ENCODE measurements around the gene CHRDL1.

Gene CHRDL1

GRCh38 chrX:110741213-110741796 lies 54.3 kb downstream of the CHRDL1 start:
- Histone ChIP-seq H3K27me3 (replicated peaks; ENCODE audit: control insufficient read depth, insufficient read depth, low read length) (no peaks in the 10 kb centered on the region), H3K4me3 (replicated peaks; ENCODE audit: low read depth, low read length) (no peak overlapping the region), H3K36me3 (ENCODE audit: control insufficient read depth, insufficient read depth, low read length) (no peaks in the 10 kb centered on the region)
- DNase-seq (ENCODE audit: extremely low read depth, insufficient read length): no peak
- TF ChIP-seq CTCF (IDR thresholded peaks at IDR 0.05; ENCODE audit: insufficient read depth, low read length, poor library complexity, severe bottlenecking): no peak

DNA sequence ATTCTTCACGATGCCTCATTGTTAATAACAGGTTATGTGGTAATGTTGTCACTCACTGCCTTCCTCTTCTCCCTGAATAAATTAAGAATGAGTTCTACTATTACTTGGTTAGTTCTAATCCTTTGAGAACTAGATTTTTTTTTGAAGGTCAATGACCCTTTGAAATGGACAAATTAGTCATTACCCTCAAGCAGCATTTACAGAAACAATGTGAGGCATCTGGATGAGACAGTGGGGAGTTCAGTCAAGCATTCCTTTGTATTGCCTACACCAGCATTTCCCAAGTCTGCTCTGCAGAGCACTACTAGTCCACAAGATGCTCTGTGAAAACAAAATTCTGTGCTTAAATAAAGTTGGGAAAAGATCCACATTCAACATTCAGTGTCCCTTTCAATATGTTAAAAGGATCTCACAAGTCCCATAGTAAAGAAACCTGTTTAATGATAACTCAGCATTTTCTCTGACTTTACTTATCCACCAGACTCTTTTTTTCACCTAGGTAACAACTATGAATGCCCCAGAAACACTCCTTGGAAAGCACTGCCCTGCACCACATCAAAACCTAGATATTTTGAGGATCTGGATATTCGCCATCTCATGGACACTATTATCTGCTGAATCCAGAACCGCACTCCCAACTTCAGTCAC lies 60.6 kb downstream of the CHRDL1 start:
- Histone ChIP-seq H3K27me3 (replicated peaks; ENCODE audit: control insufficient read depth, insufficient read depth, low read length) (no peaks in the 10 kb centered on the region), H3K4me3 (replicated peaks; ENCODE audit: low read depth, low read length) (no peak overlapping the region), H3K36me3 (ENCODE audit: control insufficient read depth, insufficient read depth, low read length) (no peaks in the 10 kb centered on the region)
- DNase-seq (ENCODE audit: extremely low read depth, insufficient read length): no peak
- no peak for TF ChIP-seq CTCF (IDR thresholded peaks at IDR 0.05; ENCODE audit: insufficient read depth, low read length, poor library complexity, severe bottlenecking)

GRCh38 chrX:110734271-110734670 lies 61.3 kb downstream of the CHRDL1 start:
- DNase-seq (ENCODE audit: extremely low read depth, insufficient read length): no peak
- TF ChIP-seq CTCF (IDR thresholded peaks at IDR 0.05; ENCODE audit: insufficient read depth, low read length, poor library complexity, severe bottlenecking): no peak
- Histone ChIP-seq H3K27me3 (replicated peaks; ENCODE audit: control insufficient read depth, insufficient read depth, low read length) (no peaks in the 10 kb centered on the region), H3K4me3 (replicated peaks; ENCODE audit: low read depth, low read length) (no peak overlapping the region), H3K36me3 (ENCODE audit: control insufficient read depth, insufficient read depth, low read length) (no peaks in the 10 kb centered on the region)

GRCh38 chrX:110733166-110733565 lies 62.5 kb downstream of the CHRDL1 start:
- no peak for TF ChIP-seq CTCF (IDR thresholded peaks at IDR 0.05; ENCODE audit: insufficient read depth, low read length, poor library complexity, severe bottlenecking)
- H3K4me3 ChIP-seq (replicated peaks; ENCODE audit: low read depth, low read length): no peak overlapping the region
- DNase-seq (ENCODE audit: extremely low read depth, insufficient read length): no peak
- no peaks in the 10 kb centered on the region for H3K36me3 ChIP-seq (ENCODE audit: control insufficient read depth, insufficient read depth, low read length)
- no peaks in the 10 kb centered on the region for H3K27me3 ChIP-seq (replicated peaks; ENCODE audit: control insufficient read depth, insufficient read depth, low read length)

- TF ChIP-seq CTCF (IDR thresholded peaks at IDR 0.05; ENCODE audit: insufficient read depth, low read length, poor library complexity, severe bottlenecking): no peak
- Histone ChIP-seq H3K27me3 (replicated peaks; ENCODE audit: control insufficient read depth, insufficient read depth, low read length) (no peaks in the 10 kb centered on the region), H3K4me3 (replicated peaks; ENCODE audit: low read depth, low read length) (no peak overlapping the region), H3K36me3 (ENCODE audit: control insufficient read depth, insufficient read depth, low read length) (no peaks in the 10 kb centered on the region)
- no peak for DNase-seq (ENCODE audit: extremely low read depth, insufficient read length)
These were observed 63.4 kb downstream of the CHRDL1 start for GRCh38 chrX:110732266-110732665.

Measured in GM06990 (cell line).